Right forelimb (tissue), 1 donor: ENCODE results near the gene IRF3.
A peak's percentile ranks its signal among the peaks of the same experiment; 100 is the strongest.

Experiments
- DNase-seq: peaks from one replicate; pipeline ENCODE4 v3.0.0-alpha.2; 2018

The IRF3 gene

GRCh38 chr19:49667473-49667872, 1.8 kb upstream of the IRF3 start:
- no peak for DNase-seq

GRCh38 chr19:49666120-49666444, 425 bp upstream of the IRF3 start:
- no peak for DNase-seq

- DNase-seq = no peak
These were observed 664 bp downstream of the IRF3 start for GRCh38 chr19:49665036-49665350.

GRCh38 chr19:49664171-49665035, 1.3 kb downstream of the IRF3 start:
- peak; percentile 89 for DNase-seq

GRCh38 chr19:49663224-49663623, 2.4 kb downstream of the IRF3 start:
- no peak for DNase-seq

GRCh38 chr19:49662011-49662410, 3.6 kb downstream of the IRF3 start:
- DNase-seq = no peak

GRCh38 chr19:49660338-49660961, 5.2 kb downstream of the IRF3 start:
- no peak for DNase-seq

GRCh38 chr19:49658566-49659442, 6.9 kb downstream of the IRF3 start:
- DNase-seq = no peak

GRCh38 chr19:49658139-49658517, 7.5 kb downstream of the IRF3 start:
- no peak for DNase-seq

GRCh38 chr19:49657493-49658138, 8.0 kb downstream of the IRF3 start:
- no peak for DNase-seq

- no peak for DNase-seq
These were observed 9.1 kb downstream of the IRF3 start for GRCh38 chr19:49656456-49657109.

- no peak for DNase-seq
These were observed 9.8 kb downstream of the IRF3 start for GRCh38 chr19:49655570-49656455.

GRCh38 chr19:49654581-49654980, 11.1 kb downstream of the IRF3 start:
- DNase-seq = no peak

- DNase-seq = no peak
These were observed 12.2 kb downstream of the IRF3 start for GRCh38 chr19:49653466-49653806.

GRCh38 chr19:49652551-49653465, 12.8 kb downstream of the IRF3 start:
- no peak for DNase-seq

- DNase-seq = no peak
These were observed 13.7 kb downstream of the IRF3 start for GRCh38 chr19:49651820-49652550.

GRCh38 chr19:49651029-49651819, 14.4 kb downstream of the IRF3 start:
- DNase-seq = no peak

- DNase-seq = no peak
These were observed 19.1 kb downstream of the IRF3 start for GRCh38 chr19:49646586-49646985.

- no peak for DNase-seq
These were observed 19.7 kb downstream of the IRF3 start for GRCh38 chr19:49645995-49646394.
